BE2C (cell line): ENCODE measurements around the gene GATA3.

Experiments
- DNase-seq: peaks from one replicate; pipeline ENCODE4 v3.0.0-alpha.2; 2020
- H3K27me3 ChIP-seq: fragments of 250-450 bp; sonication (Bioruptor Pico); 2 replicates; pipeline ENCODE4 v1.5.1; 2020; ENCODE audit warnings: mild to moderate bottlenecking
- H3K36me3 ChIP-seq: fragments of 250-450 bp; sonication (Bioruptor Pico); 2 replicates; pipeline ENCODE4 v1.5.1; 2020; ENCODE audit warnings: mild to moderate bottlenecking
- H3K4me1 ChIP-seq: fragments of 250-450 bp; sonication (Bioruptor Pico); 2 replicates; pipeline ENCODE4 v1.5.1; 2020
- H3K4me3 ChIP-seq: 2 replicates; pipeline ENCODE4 v1.5.1; 2011; ENCODE audit warnings: low read depth, low read length
- H3K9me3 ChIP-seq: fragments of 250-450 bp; sonication (Bioruptor Pico); 2 replicates; pipeline ENCODE4 v1.5.1; 2020
- CTCF ChIP-seq: IDR thresholded peaks from 2 replicates; pipeline ENCODE4 v1.5.1; 2012; ENCODE audit warnings: mild to moderate bottlenecking, low read depth, low read length

GATA3 gene

GRCh38 chr10:8056871-8057331 is 2.4 kb downstream of the GATA3 start:
- H3K4me3 ChIP-seq = peak overlapping the region; percentile 89
- no peak for TF ChIP-seq CTCF
- no peaks in the 10 kb centered on the region for H3K9me3 ChIP-seq
- 0 out of 2 replicates have a peak, but pooled peaks cover 4% of the 10 kb centered on the region for H3K4me1 ChIP-seq
- peaks cover 71% of the 10 kb centered on the region for H3K36me3 ChIP-seq
- DNase-seq = no peak
- H3K27me3 ChIP-seq = no peaks in the 10 kb centered on the region

GRCh38 chr10:8057636-8058273 is 3.3 kb downstream of the GATA3 start:
- no peak for TF ChIP-seq CTCF
- Histone ChIP-seq H3K4me1 (0 out of 2 replicates have a peak, but pooled peaks cover 4% of the 10 kb centered on the region), H3K4me3 (peak overlapping the region; percentile 89), H3K27me3 (no peaks in the 10 kb centered on the region), H3K36me3 (peaks cover 79% of the 10 kb centered on the region), H3K9me3 (no peaks in the 10 kb centered on the region)
- no peak for DNase-seq

- H3K9me3 ChIP-seq = no peaks in the 10 kb centered on the region
- H3K27me3 ChIP-seq = no peaks in the 10 kb centered on the region
- DNase-seq = no peak
- H3K4me1 ChIP-seq = peaks cover under 1% of the 10 kb centered on the region; the same call in 1 of the 2 replicates
- H3K4me3 ChIP-seq = peak overlapping the region; percentile 89
- TF ChIP-seq CTCF = no peak
- H3K36me3 ChIP-seq = peaks cover 83% of the 10 kb centered on the region
These were observed 4.0 kb downstream of the GATA3 start for GRCh38 chr10:8058274-8059111.

GRCh38 chr10:8059191-8059936 is 4.9 kb downstream of the GATA3 start:
- no peak for DNase-seq
- H3K4me1 ChIP-seq = peaks cover 7% of the 10 kb centered on the region
- TF ChIP-seq CTCF = no peak
- H3K4me3 ChIP-seq = peak overlapping the region; percentile 89
- peaks cover 92% of the 10 kb centered on the region for H3K36me3 ChIP-seq
- no peaks in the 10 kb centered on the region for H3K27me3 ChIP-seq
- no peaks in the 10 kb centered on the region for H3K9me3 ChIP-seq

- TF ChIP-seq CTCF = no peak
- Histone ChIP-seq H3K36me3 (peaks cover 99% of the 10 kb centered on the region), H3K4me1 (peaks cover 13% of the 10 kb centered on the region), H3K27me3 (no peaks in the 10 kb centered on the region), H3K9me3 (no peaks in the 10 kb centered on the region), H3K4me3 (peak overlapping the region; percentile 89)
- peak; percentile 71 for DNase-seq
These were observed 5.7 kb downstream of the GATA3 start for GRCh38 chr10:8060010-8060703.
